ENCODE results near the gene GAL3ST2.

- no peak for TF ChIP-seq CTCF (IDR thresholded peaks at IDR 0.05)
- TF ChIP-seq POLR2A (IDR thresholded peaks at IDR 0.05): no peak
Measured at GRCh38 chr2:241814393-241814642, 37.7 kb downstream of the GAL3ST2 start.
